AG20443 (cell line): ENCODE results near the gene MAPK14.
"Not testable (repeated sequence)": the region's sequence is repeated elsewhere in the genome, so short reads cannot be mapped to it uniquely, and the experiment has no call there.

ENCODE experiments used
- DNase-seq: peaks from one replicate; pipeline ENCODE4 v3.0.0; 2012; ENCODE audit warnings: low spot score, mixed read lengths

Gene MAPK14

DNA sequence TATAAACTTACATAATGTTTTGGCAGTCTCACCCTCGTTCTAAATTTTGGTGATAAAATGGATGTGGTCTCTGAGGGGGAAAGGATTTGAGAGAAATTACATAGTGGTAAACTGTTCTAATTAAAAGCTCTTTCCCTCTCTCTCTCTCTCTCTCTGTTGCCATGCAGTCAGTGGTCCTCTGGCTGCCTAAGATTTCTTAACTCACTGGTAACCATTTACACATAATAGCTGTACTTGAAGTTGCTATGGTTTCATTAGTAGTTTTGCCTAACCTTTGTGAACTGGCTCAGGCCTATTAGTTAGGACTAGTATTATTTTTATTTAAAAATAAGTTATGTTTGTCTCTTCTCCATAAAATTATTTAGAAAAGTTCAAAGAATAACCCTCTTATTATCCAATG is 42.0 kb downstream of the MAPK14 start:
- DNase-seq = no peak

DNA sequence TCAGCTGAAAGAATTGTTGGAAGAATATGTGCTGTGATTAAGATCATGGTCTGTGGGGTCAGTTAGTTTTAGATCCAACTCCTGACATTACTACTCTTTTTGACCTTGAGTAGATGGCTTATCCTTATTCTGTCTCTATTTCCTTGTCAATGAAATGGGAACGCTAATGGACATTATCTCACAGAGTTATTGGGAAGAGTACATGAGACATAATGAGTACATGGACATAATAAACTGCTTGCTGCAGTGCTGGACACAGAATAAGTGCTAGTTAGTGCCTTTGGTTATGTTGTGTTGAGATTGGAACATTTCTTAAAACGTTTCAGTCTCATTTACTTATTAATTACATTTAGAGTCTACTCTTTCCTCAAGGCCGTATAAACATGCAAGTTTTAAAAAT is 42.6 kb downstream of the MAPK14 start:
- no peak for DNase-seq

DNA sequence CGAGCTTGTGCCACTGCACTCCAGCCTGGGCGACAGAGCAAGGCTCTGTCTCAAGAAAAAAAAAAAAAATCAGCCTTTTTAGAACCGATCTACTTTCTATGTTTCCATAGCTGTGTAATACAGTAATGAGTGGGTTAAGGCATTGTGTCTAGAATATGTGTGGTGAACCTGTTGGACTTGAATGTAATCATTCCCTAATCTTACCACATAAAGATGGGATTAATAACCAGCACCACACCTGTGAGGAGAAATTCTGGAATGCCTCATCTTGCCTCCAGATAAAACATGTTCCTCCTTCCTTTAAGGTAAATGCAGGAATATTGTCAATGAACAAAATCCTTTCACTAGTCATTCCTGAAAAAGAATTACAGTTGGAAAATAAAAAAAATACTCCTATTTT is 43.7 kb downstream of the MAPK14 start:
- DNase-seq = no peak

DNA sequence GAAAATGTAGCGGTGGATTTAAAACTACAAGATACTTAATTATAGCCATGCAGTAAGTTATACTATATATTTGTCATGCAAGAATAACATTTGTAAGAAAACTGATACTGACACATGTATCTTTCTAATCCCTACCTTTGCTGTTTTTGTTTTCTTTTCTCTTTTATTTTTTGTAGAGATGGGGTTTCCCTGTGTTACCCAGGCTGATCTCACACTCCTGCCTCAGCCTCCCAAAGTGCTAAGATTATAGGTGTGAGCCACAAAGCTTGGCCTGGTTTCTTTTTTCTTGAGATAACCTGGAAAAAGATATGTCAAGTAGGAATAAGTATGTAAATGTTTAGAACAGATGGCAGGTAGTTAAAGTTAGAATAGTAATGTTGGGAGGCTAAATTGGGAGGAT is 44.1 kb downstream of the MAPK14 start:
- no peak for DNase-seq

DNA sequence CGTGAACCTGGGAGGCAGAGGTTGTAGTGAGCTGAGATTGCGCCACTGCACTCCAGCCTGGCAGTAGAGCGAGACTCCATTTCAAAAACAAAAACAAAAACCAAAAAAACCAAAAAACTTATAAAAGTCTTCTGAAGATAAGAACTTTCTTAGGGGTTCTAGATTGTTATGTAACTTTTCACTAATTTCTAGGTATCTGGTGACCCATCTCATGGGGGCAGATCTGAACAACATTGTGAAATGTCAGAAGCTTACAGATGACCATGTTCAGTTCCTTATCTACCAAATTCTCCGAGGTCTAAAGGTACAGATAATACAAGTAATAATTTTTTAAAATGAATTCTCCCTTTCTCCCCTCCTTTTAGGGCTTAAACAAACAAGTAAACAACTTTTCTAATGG is 45.1 kb downstream of the MAPK14 start:
- DNase-seq = no peak

DNA sequence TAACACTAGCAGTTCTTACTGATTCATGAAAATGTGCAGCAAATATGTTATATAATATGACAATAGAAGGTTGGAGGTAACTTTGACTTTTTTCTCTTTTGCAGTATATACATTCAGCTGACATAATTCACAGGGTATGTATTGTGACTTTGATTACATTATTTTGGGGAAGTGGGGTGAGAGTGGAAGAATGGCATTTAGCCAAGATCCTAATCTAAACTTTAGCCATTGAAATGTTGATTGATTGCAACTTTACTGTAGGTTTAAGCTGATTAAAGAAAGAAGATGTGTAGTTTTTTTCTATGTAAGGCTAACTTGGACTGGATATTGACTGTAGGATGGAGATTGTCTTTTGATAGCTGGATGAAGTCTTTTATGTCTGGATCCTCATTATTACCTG is 46.0 kb downstream of the MAPK14 start:
- no peak for DNase-seq

DNA sequence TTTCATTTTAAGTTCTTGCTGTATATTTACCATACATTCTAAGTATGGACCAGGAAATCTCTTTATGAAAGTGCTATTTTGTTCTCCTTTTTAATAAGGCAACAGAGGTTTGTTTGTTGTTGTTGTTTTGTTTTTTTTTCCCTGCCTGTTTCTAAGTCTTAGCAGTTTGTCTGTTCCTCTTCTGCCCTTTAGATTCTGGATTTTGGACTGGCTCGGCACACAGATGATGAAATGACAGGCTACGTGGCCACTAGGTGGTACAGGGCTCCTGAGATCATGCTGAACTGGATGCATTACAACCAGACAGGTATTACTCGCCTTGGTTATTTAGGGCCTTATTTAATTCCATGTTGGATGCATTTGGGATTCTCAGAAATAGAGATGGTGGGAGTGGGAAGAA is 48.0 kb downstream of the MAPK14 start:
- DNase-seq = no peak

DNA sequence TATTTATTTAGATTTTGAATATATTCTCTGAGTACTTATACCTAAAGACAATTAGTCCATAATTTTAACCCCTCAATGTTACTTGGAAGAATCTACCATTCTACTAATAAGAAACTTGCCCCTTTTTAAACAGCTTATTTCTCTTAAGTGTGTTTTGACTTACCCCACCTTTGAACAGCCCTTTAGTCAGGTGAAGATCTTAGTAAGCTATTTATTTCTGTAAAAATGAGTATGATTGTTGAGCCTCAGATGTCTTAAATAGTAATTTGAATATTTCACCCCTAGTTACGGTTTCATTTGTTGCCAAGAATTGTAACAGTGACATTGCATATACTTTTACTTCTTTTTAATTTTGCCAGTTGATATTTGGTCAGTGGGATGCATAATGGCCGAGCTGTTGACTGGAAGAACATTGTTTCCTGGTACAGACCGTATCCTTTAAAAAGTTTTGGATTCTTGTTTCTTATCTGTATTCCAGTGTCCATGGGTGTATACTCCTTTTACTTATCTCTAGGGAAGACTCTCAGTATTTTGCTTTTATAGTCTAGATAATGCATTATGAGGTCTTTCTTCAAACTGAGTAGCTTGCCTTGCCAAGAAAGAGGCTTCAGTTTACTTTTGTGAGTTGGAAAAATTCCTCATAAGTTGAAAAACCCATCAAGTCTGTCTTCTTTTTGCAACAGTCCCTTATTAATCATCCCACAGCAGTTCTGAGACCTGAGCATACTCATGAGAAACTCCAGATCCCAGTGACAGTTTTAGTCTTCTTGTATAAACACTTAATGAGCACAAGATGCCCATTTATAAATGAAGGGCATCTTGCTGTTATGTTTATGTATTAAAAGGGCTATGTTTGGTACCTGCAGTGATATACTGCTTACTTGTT is 48.8 kb downstream of the MAPK14 start:
- no peak for DNase-seq

DNA sequence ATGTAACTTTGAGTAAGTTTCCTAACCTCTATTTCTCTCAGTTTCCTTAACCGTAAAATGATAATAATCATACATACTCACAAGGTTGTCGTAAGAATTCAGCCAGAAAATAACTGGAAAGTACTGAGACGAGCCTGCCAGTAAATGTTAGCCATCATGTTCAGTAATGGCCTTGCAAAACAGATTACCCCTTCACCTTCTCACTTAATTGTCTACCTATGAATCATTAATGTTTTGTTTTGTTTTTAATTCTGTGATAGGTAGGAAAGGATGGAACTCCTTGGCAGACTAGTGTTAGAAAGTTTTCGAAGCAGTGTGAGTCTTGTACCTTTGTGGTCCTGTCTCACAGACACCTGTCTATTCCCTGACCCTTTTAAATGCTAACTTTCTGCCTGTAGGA is 50.6 kb downstream of the MAPK14 start:
- DNase-seq = no peak

DNA sequence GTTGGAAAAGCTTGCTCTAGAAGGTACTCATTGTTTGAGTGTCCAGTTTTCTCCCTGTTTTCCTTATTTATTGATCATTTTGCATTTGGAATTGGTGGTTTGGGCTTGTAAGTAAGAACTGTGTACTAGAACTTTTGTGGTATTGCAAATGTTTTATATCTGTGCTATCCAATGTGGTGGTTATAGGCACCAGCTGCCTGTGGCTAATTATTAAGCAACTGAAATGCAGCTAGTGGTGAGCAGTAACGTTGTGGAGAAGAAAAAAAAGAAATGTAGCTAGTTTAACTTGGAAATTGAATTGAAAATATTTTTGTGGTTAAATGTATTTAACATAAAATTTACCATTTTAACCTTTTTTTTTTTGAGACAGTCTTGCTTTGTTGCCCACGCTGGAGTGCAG is 52.0 kb downstream of the MAPK14 start:
- no peak for DNase-seq

DNA sequence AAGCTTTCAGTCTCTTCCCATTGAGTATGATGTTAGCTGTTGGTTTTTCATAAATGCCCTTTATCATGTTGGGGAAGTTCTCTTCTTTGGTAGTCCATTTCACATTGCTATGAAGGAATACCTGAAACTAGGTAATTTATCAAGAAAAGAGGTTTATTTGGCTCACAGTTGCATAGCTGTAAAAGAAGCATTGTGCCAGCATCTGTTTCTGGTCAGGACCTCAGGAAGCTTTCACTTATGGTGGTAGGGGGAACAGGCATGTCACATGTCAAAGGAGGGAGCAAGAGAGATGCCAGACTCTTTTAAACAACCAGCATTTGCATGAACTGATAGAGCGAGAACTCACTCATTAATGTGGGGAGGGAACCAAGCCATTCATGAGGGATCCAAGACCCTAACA is 54.7 kb downstream of the MAPK14 start:
- no peak for DNase-seq

DNA sequence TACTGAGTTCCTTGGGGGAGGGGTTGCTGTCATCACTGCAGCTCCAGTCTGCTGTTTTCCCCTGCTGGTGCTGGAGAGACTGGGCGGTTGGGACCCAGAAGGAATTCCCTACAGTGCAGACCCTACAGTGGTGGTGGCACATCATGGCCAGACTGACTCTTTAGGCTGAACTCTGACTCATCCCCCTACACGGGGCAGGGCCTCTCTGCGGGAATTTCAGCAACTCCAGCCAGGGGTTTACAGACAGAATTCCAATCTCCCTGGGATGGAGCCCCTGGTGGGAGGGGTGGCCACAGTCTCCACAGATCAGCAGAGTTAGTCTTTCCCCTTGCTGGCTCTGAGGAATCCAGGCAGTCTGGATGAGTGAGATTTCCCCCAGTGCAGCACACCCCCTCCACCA is 55.8 kb downstream of the MAPK14 start:
- no peak for DNase-seq

DNA sequence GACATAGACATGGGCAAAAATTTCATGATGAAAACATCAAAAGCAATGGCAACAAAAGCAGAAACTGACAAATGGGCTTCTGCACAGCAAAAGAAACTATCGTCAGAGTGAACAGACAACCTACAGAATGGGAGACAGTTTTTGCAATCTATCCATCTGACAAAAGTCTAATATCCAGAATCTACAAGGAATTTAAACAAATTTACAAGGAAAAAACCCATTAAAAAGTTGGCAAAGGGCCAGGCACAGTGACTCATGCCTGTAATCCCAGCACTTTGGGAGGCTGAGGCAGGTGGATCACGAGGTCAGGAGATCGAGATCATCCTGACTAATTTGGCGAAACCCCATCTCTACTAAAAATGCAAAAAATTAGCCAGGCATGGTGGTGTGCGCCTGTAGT is 60.6 kb downstream of the MAPK14 start:
- DNase-seq = not testable (repeated sequence)

DNA sequence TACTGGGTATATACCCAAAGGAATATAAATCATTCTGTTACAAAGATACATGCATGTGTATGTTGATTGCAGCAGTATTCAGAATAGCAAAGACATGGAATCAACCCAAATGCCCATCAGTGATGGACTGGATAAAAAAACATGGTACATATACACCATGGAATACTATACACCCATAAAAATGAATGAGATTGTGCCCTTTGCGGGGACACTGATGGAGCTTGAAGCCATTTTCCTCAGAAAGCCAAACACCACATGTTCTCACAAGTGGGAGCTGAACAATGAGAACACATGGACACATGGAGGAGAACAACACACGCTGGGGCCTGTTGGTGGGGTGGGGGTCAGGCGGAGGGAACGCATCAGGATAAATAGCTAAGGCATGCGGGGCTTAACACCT is 61.4 kb downstream of the MAPK14 start:
- no peak for DNase-seq

DNA sequence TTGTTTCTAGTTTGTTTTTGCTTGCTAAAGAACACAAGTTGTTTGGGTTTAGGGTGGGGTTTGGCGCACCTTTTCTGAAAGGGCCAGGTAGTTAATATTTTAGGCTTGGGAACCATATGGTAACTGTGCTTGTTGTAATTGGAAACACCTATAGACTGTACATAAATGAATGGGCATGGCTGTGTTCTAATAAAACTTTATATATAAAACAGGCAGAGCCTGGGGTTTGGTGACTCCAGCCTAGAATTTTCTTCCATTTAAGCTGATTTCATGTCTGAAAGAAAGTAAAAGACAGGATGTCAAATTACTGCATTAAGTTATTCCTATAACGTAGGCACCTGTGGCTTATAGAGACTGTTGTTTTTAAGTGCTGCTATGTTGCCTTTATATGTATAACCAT is 66.6 kb downstream of the MAPK14 start:
- no peak for DNase-seq

DNA sequence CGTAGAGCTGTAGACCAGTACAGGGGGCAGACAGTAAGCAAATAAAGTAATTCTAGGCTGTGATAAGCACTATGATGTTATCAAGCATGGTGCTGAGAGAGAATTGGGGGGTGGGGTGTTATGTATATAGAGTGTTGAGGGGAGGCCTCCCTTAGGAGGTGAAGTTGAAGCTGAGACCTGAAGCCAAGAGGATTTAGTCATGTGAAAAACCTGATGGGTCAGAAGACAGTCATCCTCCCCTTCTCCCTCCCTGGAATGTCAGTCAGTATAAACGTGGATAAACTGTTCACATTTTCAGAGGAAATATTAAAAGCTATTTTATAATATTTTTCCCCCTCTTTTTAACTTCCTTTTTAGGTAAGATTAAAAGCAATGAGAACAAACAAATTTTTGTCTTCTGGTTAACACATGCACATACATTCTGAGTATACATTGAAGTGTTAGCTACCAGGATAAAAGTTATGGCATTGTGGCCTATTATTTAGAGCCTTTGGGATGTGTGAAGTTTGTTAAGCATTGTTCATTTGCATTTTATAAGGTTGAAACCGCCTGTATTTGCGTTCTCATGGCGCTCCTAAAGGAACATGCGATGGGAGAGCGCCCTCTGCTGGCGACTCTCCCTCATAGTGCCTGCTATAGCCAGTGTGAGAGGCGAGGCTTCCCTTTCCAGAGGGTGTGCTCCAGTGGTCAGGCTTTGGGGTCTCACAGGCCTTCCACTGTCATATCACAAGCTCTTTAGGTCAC is 67.3 kb downstream of the MAPK14 start:
- peak; percentile 84 for DNase-seq

DNA sequence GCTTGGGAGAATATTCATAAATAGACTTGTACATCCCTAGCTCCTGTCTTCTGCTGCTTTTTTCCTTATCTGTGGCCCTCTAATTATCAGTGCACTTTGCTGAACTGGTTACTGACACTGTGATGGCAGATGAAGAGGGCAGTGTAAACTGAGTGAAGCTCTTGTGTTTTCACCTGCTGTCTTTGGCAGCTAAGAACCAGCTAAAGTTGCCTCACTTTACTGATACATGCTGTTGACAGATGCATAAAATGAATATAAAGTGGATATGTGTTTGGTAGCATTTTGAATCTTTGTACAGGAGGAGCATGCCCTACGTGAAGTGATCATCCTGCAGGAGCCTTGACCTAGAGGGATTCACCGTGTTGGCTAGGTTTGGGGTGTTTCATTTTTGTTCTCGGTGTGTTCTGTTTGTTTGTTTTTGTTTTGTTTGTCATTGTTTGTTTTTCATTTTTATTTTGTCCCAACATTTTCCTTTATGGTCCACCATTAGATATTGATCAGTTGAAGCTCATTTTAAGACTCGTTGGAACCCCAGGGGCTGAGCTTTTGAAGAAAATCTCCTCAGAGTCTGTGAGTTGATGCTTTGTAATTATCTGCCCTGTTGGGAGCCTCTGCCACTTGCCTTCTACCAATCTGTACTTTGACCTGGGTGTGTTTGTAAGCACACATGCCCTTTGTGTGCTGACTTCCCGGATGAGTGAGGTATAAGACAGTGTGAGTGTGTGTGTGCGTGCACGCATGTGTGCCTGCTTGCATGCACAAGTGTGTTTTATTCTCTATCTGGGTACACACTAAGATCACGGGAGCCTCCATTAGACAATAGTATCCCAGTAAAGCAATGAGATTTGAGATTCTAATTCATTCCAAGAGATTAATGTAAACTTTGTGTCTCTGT is 68.1 kb downstream of the MAPK14 start:
- DNase-seq = no peak

DNA sequence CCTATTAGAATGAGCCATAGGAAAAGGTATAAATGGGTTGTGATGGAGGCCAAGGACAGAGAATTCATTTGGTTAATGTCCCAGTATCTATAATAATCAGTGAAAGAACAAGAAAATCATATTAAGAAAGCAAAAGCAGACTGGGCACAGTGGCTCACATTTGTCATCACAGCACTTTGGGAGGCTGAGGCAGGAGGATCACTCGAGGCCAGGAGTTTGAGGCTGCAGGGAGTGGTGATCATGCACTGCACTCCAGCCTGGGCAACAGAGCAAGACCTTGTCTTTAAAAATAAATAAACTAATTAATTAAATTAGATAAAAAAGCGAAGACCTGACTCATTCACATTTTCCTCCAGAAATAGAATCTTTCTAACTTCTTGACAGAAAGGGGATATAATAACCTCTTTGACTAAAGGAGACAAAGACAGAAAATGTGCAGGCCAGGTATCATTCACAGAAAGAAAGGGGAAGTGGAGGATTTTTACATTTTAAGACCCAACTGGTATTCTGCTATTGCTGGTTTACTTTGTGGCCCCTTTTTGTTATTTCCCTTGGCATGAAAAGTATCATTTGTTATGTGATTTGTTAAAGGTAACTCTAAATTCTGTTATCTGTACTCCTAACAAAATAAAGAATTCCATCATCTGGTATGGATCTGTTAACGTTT is 70.8 kb downstream of the MAPK14 start:
- no peak for DNase-seq

DNA sequence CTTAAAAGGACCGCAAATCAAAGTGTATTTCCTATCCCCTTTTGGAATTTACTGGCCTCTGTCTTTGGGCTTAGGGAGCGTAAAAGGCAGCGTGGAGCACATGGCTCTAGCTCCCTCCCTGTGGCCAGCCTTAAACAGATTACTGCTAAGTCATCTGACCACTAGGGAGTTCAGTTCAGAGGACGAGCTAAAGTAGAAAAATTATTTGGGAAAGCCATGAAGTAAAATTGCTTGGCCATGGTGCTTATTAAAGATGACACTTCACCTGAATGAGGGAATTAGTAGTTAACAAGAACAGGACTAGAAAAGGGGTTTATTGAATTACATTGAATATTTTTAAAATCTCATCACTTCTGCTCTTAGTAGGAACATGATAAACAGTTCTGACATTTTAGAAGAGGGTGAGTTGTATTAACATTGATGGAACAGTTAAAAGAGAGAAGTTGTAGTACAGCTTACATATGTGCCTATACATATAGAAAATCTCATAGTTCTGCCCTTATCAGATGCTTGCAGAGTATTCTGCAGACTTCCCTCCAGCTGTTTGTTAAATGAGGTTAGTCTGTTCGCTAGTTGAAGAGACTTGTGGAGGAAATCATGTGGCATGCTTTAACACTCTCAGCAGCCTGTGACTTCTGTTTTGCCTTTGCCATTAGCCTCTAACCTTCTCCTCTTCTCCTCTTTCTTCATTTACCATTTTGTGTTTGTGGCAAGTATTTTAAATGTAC is 71.5 kb downstream of the MAPK14 start:
- DNase-seq = no peak

DNA sequence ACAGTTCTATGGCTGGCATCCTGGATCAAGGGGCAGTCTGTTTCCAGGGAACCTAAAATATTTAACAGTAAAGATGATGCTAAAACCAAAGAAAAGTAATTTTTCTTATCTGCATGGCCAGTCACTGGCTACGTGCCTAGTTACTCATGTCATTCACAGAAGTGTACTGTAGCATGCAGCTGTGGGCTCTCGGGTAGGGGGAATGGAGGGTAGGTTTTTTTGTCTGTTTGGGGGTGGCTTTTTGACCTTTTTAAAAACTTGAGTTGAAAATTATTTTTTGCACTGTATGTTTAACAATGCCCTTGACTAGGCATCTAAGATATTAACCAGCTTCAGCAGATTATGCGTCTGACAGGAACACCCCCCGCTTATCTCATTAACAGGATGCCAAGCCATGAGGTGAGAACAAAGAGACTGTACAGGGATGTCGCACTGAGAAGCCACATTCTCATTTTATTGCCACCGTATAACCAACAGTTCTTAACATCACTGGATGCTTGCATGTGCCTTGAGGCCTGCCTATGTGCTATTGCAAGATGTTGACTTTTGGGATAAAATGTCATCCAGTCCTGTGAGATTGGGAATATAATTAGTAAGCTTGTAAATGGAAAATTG is 72.4 kb downstream of the MAPK14 start:
- no peak for DNase-seq

DNA sequence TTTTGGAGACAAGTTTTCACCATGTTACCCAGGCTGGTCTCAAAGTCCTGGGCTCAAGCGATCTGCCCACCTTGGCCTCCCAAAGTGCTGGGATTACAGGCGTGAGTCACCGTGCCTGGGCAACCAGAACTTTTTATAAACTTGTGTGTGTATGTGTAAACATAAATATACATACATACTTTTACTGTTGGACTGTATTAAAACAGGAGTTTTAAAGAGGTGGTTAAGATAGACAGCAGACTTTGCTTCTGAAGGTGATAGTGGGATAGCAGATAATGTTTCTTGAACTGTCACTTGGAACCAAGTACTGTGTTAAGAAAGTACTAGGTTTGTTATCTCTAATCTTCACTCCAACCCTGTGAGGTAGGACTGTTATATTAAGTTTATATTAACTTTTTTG is 74.1 kb downstream of the MAPK14 start:
- no peak for DNase-seq
